HG02759 (cell line): Measurements from ENCODE around the gene ITGA11.

Experiments used
- ATAC-seq: cut with Tn5 transposase; IDR thresholded peaks from one replicate; pipeline ENCODE4 v1.9.1; 2021; ENCODE audit warnings: mild to moderate bottlenecking, moderate library complexity; ENCODE audit not compliant: unreplicated experiment

Gene ITGA11

DNA sequence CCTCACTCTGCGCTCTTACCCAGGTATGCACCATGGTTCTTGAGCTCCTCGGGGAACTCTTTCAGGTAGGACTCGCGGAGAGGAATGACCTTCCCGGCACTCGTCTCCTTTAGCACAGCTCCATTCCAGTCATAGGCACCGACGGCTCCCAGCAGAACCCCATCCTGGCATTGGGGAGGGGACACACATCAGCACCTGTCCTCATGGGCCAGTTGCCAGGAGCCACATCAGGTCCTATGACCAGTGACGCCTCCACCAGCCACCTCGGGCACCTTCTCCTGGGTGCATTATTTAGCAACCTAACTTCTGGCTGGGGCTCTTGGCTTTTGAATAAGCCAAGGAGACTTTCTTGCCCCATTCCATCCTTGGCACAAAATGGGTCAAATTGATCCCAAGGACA is 92.5 kb downstream of the ITGA11 start:
- no peak for ATAC-seq

- ATAC-seq, result no peak
Measured at GRCh38 chr15:68337826-68338225, 94.1 kb downstream of the ITGA11 start.

DNA sequence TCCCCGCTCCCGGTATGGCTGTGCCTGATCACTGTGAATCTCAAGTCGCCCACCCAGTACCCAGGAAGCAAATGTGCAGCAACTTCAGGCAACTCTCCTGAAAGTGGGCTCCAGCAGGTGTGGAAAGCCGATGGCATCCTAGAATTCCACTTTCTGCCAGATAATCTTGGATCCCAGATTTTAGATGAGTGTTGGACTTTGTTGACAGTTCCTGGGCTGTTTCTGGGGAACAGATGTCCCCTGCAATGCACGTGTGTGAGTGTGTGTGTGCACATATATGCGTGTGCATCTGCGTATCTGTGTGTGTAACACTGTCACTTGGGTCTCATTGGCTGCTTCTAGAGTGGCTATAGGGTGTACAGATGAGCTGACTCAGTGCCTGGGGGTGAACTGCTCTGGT is 95.4 kb downstream of the ITGA11 start:
- no peak for ATAC-seq

GRCh38 chr15:68335655-68336054 is 96.3 kb downstream of the ITGA11 start:
- no peak for ATAC-seq

- ATAC-seq, result no peak
Measured at GRCh38 chr15:68335251-68335650, 96.7 kb downstream of the ITGA11 start.

GRCh38 chr15:68334661-68335124 is 97.3 kb downstream of the ITGA11 start:
- ATAC-seq, result no peak

GRCh38 chr15:68333775-68334470 is 98.0 kb downstream of the ITGA11 start:
- no peak for ATAC-seq

DNA sequence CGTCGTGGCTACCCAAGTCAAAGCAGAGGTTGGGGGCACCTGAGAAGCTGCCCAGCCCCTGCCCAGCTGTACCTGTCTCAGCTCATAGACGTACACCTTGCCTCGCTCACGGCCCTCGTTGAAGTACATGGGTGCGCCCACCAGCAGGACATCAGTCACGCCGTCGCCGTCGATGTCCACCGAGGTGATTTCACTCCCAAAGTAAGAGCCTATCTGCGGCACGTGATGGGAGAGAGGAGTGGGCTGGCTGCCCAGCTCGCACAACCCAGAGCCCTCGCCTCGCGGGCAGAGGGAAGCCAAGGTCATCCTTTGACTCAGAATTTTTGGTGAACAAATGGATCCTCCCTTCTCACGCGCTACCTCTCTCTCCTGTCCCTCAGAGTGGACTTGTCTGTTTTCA is 99.7 kb downstream of the ITGA11 start:
- ATAC-seq, result no peak

DNA sequence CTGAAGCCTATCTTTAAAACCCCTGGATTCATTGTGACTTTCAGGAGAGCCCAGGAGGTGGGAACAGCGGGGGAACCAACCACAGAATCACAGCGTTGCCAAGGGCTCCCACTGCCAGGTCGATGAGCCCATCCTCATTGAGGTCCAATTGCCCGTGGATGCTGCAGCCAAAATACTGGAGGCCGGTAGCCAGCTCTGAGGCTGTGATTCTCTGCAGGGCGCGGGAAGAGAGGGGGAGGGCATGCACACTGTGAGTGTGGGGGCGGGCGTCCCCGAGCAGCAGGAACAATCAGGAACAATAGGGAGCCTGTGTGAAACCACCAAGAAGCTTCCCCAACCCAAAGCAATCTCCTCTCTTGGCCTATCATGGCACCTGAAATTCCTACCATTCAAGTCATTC is 101.1 kb downstream of the ITGA11 start:
- ATAC-seq, result no peak

- no peak for ATAC-seq
Measured at GRCh38 chr15:68330416-68330815, 101.5 kb downstream of the ITGA11 start.

DNA sequence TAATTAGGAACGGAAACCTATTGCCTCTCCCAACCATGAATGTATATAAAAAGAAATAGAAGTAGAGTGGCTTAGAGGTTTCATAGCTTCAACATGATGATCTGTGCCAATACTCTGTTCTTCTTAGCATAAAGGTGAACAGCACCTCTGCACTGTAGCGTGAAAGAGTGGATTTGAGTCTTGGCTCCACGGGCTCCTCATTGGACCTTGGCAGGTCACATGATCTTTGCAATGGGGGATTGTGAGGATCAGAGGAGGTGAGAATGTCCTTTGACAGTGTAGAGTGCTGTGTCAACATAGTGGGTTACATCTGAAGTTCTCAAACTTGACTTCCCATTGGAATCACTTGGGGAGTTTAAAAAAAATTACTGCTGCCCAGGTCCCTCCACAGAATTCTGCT is 103.0 kb downstream of the ITGA11 start:
- ATAC-seq, result no peak

DNA sequence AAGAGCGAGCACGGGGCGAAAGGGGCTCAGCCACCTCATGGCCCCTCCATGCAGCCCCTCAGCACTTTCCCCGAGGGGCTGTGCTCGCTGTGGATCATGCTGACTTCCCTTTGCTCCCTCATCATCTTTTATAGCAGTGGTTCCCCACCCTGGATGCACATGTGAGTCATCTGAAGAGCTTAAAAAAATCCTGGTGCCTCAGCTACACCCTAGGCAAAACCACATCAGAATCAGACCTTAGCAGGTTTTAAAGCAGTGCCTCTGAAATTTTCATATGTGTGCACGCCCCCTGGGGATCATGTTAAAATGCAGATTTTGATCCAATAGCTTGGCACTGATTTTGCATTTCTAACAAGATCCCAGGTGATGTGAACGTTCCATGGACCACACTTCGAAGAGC is 103.5 kb downstream of the ITGA11 start:
- no peak for ATAC-seq

GRCh38 chr15:68326711-68327354 is 105.1 kb downstream of the ITGA11 start:
- no peak for ATAC-seq

- ATAC-seq, result no peak
Measured at GRCh38 chr15:68325726-68326125, 106.2 kb downstream of the ITGA11 start.

- no peak for ATAC-seq
Measured at GRCh38 chr15:68322796-68323195, 109.2 kb downstream of the ITGA11 start.

- ATAC-seq, result no peak
Measured at GRCh38 chr15:68321229-68321628, 110.7 kb downstream of the ITGA11 start.

DNA sequence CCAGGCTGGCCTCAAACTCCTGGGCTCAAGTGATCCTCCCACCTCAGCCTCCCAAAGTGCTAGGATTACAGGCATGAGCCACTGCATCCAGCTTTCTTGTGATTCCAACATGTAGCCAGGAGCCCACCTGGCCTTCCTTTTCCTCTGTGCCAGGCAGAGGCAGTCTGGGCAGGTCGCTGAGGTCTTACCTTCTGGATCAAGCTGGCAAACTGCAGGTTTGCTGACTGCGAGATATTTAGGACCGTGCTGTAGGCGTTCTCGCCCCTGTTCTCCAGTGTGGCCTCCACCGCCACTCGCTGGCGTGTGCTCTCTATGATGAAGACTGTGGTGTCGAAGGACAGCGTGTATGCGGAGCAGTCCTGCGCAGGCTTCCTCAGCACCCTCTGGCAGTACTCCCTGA is 112.0 kb downstream of the ITGA11 start:
- no peak for ATAC-seq

GRCh38 chr15:68318931-68319909 is 112.7 kb downstream of the ITGA11 start:
- no peak for ATAC-seq

GRCh38 chr15:68318008-68318835 is 113.7 kb downstream of the ITGA11 start:
- no peak for ATAC-seq

- ATAC-seq, result no peak
Measured at GRCh38 chr15:68317281-68318007, 114.5 kb downstream of the ITGA11 start.
